HEK293 (cell line): ENCODE data around the gene TFAP2E.

Experiments used
- EGR2 ChIP-seq: fragments of 450-650 bp; formaldehyde crosslinking; IDR thresholded peaks from 2 replicates; pipeline ENCODE4 v1.5.1; 2016; ENCODE audit warnings: low read depth, missing biosample characterization, missing genetic modification characterization
- SALL2 ChIP-seq: fragments of 450-650 bp; formaldehyde crosslinking; IDR thresholded peaks from 2 replicates; pipeline ENCODE4 v1.5.0; 2017; ENCODE audit warnings: missing biosample characterization, mild to moderate bottlenecking, missing genetic modification characterization, borderline replicate concordance
- WT1 ChIP-seq: fragments of 450-650 bp; formaldehyde crosslinking; IDR thresholded peaks from 2 replicates; pipeline ENCODE4 v1.5.1; 2016; ENCODE audit warnings: missing biosample characterization, missing genetic modification characterization
- ZNF416 ChIP-seq: fragments of 450-650 bp; formaldehyde crosslinking; IDR thresholded peaks from 2 replicates; pipeline ENCODE4 v1.5.1; 2016; ENCODE audit warnings: missing biosample characterization, missing genetic modification characterization
- ZNF423 ChIP-seq: fragments of 450-650 bp; formaldehyde crosslinking; IDR thresholded peaks from 2 replicates; pipeline ENCODE4 v1.5.1; 2016; ENCODE audit warnings: missing biosample characterization, missing genetic modification characterization
- ZNF747 ChIP-seq: fragments of 450-650 bp; formaldehyde crosslinking; IDR thresholded peaks from 2 replicates; pipeline ENCODE4 v1.5.1; 2016; ENCODE audit warnings: missing biosample characterization, missing genetic modification characterization
- TF ChIP-seq, protein P1 (sequence below): fragments of 450-650 bp; formaldehyde crosslinking; IDR thresholded peaks from 2 replicates; pipeline ENCODE4 v1.5.1; 2016; ENCODE audit warnings: missing biosample characterization, missing genetic modification characterization
- TF ChIP-seq, protein P2 (sequence below): fragments of 450-650 bp; formaldehyde crosslinking; conservative IDR thresholded peaks from 2 replicates; pipeline ENCODE4 v1.5.1; 2016; ENCODE audit warnings: low read depth, missing biosample characterization, missing genetic modification characterization
- TF ChIP-seq, protein P3 (sequence below): fragments of 450-650 bp; IDR thresholded peaks from 2 replicates; pipeline ENCODE4 v1.5.1; 2018; ENCODE audit warnings: missing biosample characterization, mild to moderate bottlenecking, missing genetic modification characterization

DNA sequence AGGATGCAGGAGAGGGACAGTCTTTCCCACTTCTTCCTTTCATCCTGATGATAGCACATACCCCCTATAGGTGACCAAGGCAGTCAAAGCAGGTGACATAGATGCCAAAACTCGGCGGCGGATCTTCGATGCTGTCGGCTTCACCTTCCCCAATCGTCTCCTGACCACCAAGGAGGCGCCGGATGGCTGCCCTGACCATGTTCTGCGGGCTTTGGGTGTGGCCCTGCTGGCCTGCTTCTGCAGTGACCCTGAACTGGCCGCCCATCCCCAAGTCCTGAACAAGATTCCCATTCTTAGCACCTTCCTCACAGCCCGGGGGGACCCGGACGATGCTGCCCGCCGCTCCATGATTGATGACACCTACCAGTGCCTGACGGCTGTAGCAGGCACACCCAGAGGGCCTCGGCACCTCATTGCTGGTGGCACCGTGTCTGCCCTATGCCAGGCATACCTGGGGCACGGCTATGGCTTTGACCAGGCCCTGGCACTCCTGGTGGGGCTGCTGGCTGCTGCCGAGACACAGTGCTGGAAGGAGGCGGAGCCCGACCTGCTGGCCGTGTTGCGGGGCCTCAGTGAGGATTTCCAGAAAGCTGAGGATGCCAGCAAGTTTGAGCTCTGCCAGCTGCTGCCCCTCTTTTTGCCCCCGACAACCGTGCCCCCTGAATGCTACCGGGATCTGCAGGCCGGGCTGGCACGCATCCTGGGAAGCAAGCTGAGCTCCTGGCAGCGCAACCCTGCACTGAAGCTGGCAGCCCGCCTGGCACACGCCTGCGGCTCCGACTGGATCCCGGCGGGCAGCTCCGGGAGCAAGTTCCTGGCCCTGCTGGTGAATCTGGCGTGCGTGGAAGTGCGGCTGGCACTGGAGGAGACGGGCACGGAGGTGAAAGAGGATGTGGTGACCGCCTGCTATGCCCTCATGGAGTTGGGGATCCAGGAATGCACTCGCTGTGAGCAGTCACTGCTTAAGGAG is 12.6 kb upstream of the TFAP2E start:
- TF ChIP-seq, protein P1, sequence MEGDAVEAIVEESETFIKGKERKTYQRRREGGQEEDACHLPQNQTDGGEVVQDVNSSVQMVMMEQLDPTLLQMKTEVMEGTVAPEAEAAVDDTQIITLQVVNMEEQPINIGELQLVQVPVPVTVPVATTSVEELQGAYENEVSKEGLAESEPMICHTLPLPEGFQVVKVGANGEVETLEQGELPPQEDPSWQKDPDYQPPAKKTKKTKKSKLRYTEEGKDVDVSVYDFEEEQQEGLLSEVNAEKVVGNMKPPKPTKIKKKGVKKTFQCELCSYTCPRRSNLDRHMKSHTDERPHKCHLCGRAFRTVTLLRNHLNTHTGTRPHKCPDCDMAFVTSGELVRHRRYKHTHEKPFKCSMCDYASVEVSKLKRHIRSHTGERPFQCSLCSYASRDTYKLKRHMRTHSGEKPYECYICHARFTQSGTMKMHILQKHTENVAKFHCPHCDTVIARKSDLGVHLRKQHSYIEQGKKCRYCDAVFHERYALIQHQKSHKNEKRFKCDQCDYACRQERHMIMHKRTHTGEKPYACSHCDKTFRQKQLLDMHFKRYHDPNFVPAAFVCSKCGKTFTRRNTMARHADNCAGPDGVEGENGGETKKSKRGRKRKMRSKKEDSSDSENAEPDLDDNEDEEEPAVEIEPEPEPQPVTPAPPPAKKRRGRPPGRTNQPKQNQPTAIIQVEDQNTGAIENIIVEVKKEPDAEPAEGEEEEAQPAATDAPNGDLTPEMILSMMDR (tag by site-specific recombination): no peak
- TF ChIP-seq ZNF747 (tag by site-specific recombination): no peak
- TF ChIP-seq ZNF423 (tag by site-specific recombination): no peak
- TF ChIP-seq, protein P2, sequence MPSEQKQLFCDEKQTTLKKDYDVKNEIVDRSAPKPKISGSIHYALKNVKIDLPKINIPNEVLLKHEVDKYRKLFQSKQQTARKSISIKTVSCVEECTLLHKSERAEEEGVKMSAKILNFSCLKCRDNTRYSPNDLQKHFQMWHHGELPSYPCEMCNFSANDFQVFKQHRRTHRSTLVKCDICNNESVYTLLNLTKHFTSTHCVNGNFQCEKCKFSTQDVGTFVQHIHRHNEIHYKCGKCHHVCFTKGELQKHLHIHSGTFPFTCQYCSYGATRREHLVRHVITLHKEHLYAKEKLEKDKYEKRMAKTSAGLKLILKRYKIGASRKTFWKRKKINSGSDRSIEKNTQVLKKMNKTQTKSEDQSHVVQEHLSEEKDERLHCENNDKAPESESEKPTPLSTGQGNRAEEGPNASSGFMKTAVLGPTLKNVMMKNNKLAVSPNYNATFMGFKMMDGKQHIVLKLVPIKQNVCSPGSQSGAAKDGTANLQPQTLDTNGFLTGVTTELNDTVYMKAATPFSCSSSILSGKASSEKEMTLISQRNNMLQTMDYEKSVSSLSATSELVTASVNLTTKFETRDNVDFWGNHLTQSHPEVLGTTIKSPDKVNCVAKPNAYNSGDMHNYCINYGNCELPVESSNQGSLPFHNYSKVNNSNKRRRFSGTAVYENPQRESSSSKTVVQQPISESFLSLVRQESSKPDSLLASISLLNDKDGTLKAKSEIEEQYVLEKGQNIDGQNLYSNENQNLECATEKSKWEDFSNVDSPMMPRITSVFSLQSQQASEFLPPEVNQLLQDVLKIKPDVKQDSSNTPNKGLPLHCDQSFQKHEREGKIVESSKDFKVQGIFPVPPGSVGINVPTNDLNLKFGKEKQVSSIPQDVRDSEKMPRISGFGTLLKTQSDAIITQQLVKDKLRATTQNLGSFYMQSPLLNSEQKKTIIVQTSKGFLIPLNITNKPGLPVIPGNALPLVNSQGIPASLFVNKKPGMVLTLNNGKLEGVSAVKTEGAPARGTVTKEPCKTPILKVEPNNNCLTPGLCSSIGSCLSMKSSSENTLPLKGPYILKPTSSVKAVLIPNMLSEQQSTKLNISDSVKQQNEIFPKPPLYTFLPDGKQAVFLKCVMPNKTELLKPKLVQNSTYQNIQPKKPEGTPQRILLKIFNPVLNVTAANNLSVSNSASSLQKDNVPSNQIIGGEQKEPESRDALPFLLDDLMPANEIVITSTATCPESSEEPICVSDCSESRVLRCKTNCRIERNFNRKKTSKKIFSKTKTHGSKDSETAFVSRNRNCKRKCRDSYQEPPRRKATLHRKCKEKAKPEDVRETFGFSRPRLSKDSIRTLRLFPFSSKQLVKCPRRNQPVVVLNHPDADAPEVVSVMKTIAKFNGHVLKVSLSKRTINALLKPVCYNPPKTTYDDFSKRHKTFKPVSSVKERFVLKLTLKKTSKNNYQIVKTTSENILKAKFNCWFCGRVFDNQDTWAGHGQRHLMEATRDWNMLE (tag by site-specific recombination): no peak
- no peak for TF ChIP-seq ZNF416
- TF ChIP-seq WT1 (tag by site-specific recombination): no peak
- no peak for TF ChIP-seq SALL2
- TF ChIP-seq EGR2 (tag by site-specific recombination): no peak
- TF ChIP-seq, protein P3, sequence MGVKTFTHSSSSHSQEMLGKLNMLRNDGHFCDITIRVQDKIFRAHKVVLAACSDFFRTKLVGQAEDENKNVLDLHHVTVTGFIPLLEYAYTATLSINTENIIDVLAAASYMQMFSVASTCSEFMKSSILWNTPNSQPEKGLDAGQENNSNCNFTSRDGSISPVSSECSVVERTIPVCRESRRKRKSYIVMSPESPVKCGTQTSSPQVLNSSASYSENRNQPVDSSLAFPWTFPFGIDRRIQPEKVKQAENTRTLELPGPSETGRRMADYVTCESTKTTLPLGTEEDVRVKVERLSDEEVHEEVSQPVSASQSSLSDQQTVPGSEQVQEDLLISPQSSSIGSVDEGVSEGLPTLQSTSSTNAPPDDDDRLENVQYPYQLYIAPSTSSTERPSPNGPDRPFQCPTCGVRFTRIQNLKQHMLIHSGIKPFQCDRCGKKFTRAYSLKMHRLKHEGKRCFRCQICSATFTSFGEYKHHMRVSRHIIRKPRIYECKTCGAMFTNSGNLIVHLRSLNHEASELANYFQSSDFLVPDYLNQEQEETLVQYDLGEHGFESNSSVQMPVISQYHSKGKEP (tag by site-specific recombination): no peak
